Activated CD4-positive, alpha-beta memory T cell treated with anti-CD3 and anti-CD28 coated beads, Interleukin-2, amount 10 ng/mL, durations not matched to agents 7 days and 5 days (primary cell): ENCODE results near the gene MAT1A. TPM values are rescaled to one million over a fixed set of nuclear protein-coding genes. Genes with fewer than 3 reads are reported as not detected.
A peak's percentile ranks its signal among the peaks of the same experiment; 100 is the strongest.
"Not testable (repeated sequence)": the region's sequence is repeated elsewhere in the genome, so short reads cannot be mapped to it uniquely, and the experiment has no call there.

Experiments used
- CTCF ChIA-PET: fragments of 350-600 bp; sonication (Branson Sonifier 250); formaldehyde crosslinking; loops from one replicate; lab custom pipeline; 2021; ENCODE audit warnings: antibody characterized with exemption, inconsistent platforms; lab: Charles Lee
- POLR2A ChIA-PET: fragments of 350-600 bp; sonication (Branson Sonifier 250); formaldehyde crosslinking; loops from one replicate; lab custom pipeline; 2021; ENCODE audit warnings: antibody characterized with exemption; lab: Charles Lee
- DNase-seq: peaks from one replicate; pipeline ENCODE4 v3.0.0-alpha.2; 2020
- H3K27ac Mint-ChIP-seq: one replicate; pipeline ENCODE4 v1.8.0; 2021; ENCODE audit warnings: mild to moderate bottlenecking, mixed read lengths
- H3K27me3 Mint-ChIP-seq: one replicate; pipeline ENCODE4 v1.8.0; 2021; ENCODE audit warnings: mixed read lengths
- H3K36me3 Mint-ChIP-seq: one replicate; pipeline ENCODE4 v1.8.0; 2021; ENCODE audit warnings: low read depth, mixed read lengths
- H3K4me1 Mint-ChIP-seq: one replicate; pipeline ENCODE4 v1.8.0; 2021; ENCODE audit warnings: mixed read lengths
- H3K4me3 Mint-ChIP-seq: one replicate; pipeline ENCODE4 v1.8.0; 2021; ENCODE audit warnings: mild to moderate bottlenecking, mixed read lengths
- H3K9me3 Mint-ChIP-seq: one replicate; pipeline ENCODE4 v1.8.0; 2021; ENCODE audit warnings: mixed read lengths
- total RNA-seq, 2 experiments: library from RNA; stranded (reverse); gene quantifications; one replicate each; pipeline ENCODE4 v1.2.3, GENCODE V29; 2021

MAT1A gene
- total RNA-seq, 2 experiments from 2014 or later, result not detected

- Mint-ChIP-seq H3K27ac (no peak overlapping the region), H3K27me3 (peaks cover 8% of the 10 kb centered on the region), H3K9me3 (no peaks in the 10 kb centered on the region), H3K4me3 (no peak overlapping the region), H3K4me1 (no peaks in the 10 kb centered on the region), H3K36me3 (no peaks in the 10 kb centered on the region)
- CTCF ChIA-PET, result interaction anchor here (1.4 to 1.6 kb wide), 2 partner anchors 8 to 9 kb away, joined by 5 to 7 read pairs; no protein-coding TSS in a partner anchor
- POLR2A ChIA-PET, result no interaction called here
- no peak for DNase-seq
Measured at GRCh38 chr10:80268938-80269588, 20.4 kb downstream of the MAT1A start.

GRCh38 chr10:80268266-80268665 is 21.2 kb downstream of the MAT1A start:
- Mint-ChIP-seq H3K4me3 (no peak overlapping the region), H3K27me3 (peaks cover 8% of the 10 kb centered on the region), H3K27ac (no peak overlapping the region), H3K4me1 (no peaks in the 10 kb centered on the region), H3K36me3 (no peaks in the 10 kb centered on the region), H3K9me3 (no peaks in the 10 kb centered on the region)
- CTCF ChIA-PET, result interaction anchor here (1.6 kb wide), 1 partner anchor 9 kb away, joined by 5 read pairs; no protein-coding TSS in a partner anchor
- POLR2A ChIA-PET, result no interaction called here
- no peak for DNase-seq

GRCh38 chr10:80266513-80266863 is 23.0 kb downstream of the MAT1A start:
- Mint-ChIP-seq H3K9me3 (no peaks in the 10 kb centered on the region), H3K36me3 (no peaks in the 10 kb centered on the region), H3K27ac (no peak overlapping the region), H3K4me1 (no peaks in the 10 kb centered on the region), H3K4me3 (no peak overlapping the region), H3K27me3 (peaks cover 13% of the 10 kb centered on the region)
- POLR2A ChIA-PET, result no interaction called here
- CTCF ChIA-PET, result no interaction called here
- no peak for DNase-seq

GRCh38 chr10:80265740-80266512 is 23.5 kb downstream of the MAT1A start:
- H3K4me1 Mint-ChIP-seq, result no peaks in the 10 kb centered on the region
- H3K4me3 Mint-ChIP-seq, result no peak overlapping the region
- H3K36me3 Mint-ChIP-seq, result no peaks in the 10 kb centered on the region
- no peak overlapping the region for H3K27ac Mint-ChIP-seq
- ChIA-PET CTCF (no interaction called here), POLR2A (no interaction called here)
- no peak for DNase-seq
- H3K9me3 Mint-ChIP-seq, result no peaks in the 10 kb centered on the region
- peaks cover 10% of the 10 kb centered on the region for H3K27me3 Mint-ChIP-seq

GRCh38 chr10:80264081-80265056 is 25.1 kb downstream of the MAT1A start:
- Mint-ChIP-seq H3K9me3 (no peaks in the 10 kb centered on the region), H3K27ac (no peak overlapping the region), H3K4me1 (no peaks in the 10 kb centered on the region), H3K27me3 (peaks cover 9% of the 10 kb centered on the region), H3K4me3 (no peak overlapping the region), H3K36me3 (no peaks in the 10 kb centered on the region)
- CTCF ChIA-PET, result no interaction called here
- POLR2A ChIA-PET, result no interaction called here
- DNase-seq, result no peak

GRCh38 chr10:80261316-80262030 is 28.0 kb downstream of the MAT1A start:
- no peak for DNase-seq
- POLR2A ChIA-PET, result interaction anchor here (0.9 kb wide), 1 partner anchor 118 kb away, joined by 3 read pairs; no protein-coding TSS in a partner anchor
- Mint-ChIP-seq H3K36me3 (no peaks in the 10 kb centered on the region), H3K27me3 (peaks cover 10% of the 10 kb centered on the region), H3K9me3 (no peaks in the 10 kb centered on the region), H3K4me3 (no peak overlapping the region), H3K4me1 (no peaks in the 10 kb centered on the region), H3K27ac (no peak overlapping the region)
- CTCF ChIA-PET, result interaction anchor here (0.6 to 1.9 kb wide), 9 partner anchors 8 to 244 kb away, joined by 3 to 15 read pairs (median 5); no protein-coding TSS in a partner anchor

GRCh38 chr10:80260295-80261243 is 28.9 kb downstream of the MAT1A start:
- DNase-seq, result peak; percentile 41
- no peaks in the 10 kb centered on the region for H3K9me3 Mint-ChIP-seq
- POLR2A ChIA-PET, result interaction anchor here (0.9 kb wide), 1 partner anchor 117 kb away, joined by 3 read pairs; no protein-coding TSS in a partner anchor
- CTCF ChIA-PET, result interaction anchor here (0.6 to 1.9 kb wide), 13 partner anchors 8 to 245 kb away, joined by 3 to 15 read pairs (median 5); no protein-coding TSS in a partner anchor
- H3K36me3 Mint-ChIP-seq, result no peaks in the 10 kb centered on the region
- no peak overlapping the region for H3K4me3 Mint-ChIP-seq
- peaks cover 13% of the 10 kb centered on the region for H3K27me3 Mint-ChIP-seq
- H3K4me1 Mint-ChIP-seq, result no peaks in the 10 kb centered on the region
- H3K27ac Mint-ChIP-seq, result no peak overlapping the region

GRCh38 chr10:80259405-80259871 is 30.0 kb downstream of the MAT1A start:
- Mint-ChIP-seq H3K4me1 (peaks cover 2% of the 10 kb centered on the region), H3K27me3 (peaks cover 11% of the 10 kb centered on the region), H3K27ac (no peak overlapping the region), H3K9me3 (no peaks in the 10 kb centered on the region), H3K36me3 (no peaks in the 10 kb centered on the region), H3K4me3 (no peak overlapping the region)
- CTCF ChIA-PET, result interaction anchor here (0.7 to 1.6 kb wide), 4 partner anchors 9 to 117 kb away, joined by 3 to 5 read pairs (median 4); no protein-coding TSS in a partner anchor
- POLR2A ChIA-PET, result no interaction called here
- DNase-seq, result no peak

- H3K4me1 Mint-ChIP-seq, result peaks cover 20% of the 10 kb centered on the region
- H3K4me3 Mint-ChIP-seq, H3K27me3 Mint-ChIP-seq, CTCF ChIA-PET, H3K36me3 Mint-ChIP-seq, H3K27ac Mint-ChIP-seq, POLR2A ChIA-PET, H3K9me3 Mint-ChIP-seq, DNase-seq: not testable (repeated sequence)
Measured at GRCh38 chr10:80256798-80257197, 32.7 kb downstream of the MAT1A start.

- H3K27ac Mint-ChIP-seq, DNase-seq, H3K36me3 Mint-ChIP-seq, H3K4me3 Mint-ChIP-seq, H3K27me3 Mint-ChIP-seq, POLR2A ChIA-PET, CTCF ChIA-PET, H3K9me3 Mint-ChIP-seq: not testable (repeated sequence)
- H3K4me1 Mint-ChIP-seq, result peaks cover 20% of the 10 kb centered on the region
Measured at GRCh38 chr10:80254726-80255125, 34.7 kb downstream of the MAT1A start.

GRCh38 chr10:80253963-80254271 is 35.5 kb downstream of the MAT1A start:
- H3K36me3 Mint-ChIP-seq, H3K4me3 Mint-ChIP-seq, H3K9me3 Mint-ChIP-seq, POLR2A ChIA-PET, H3K27me3 Mint-ChIP-seq, DNase-seq: not testable (repeated sequence)
- CTCF ChIA-PET, result interaction anchor here (1.5 kb wide), 1 partner anchor 31 kb away, joined by 3 read pairs; no protein-coding TSS in a partner anchor
- Mint-ChIP-seq H3K4me1 (peaks cover 20% of the 10 kb centered on the region), H3K27ac (peak overlapping the region; percentile 69)
